K562 (cell line): Measurements from ENCODE around the gene CCL2. TPM values are rescaled to one million over a fixed set of nuclear protein-coding genes. Genes with fewer than 3 reads are reported as not detected.

ENCODE experiments used
- ATAC-seq: fragments of 200-7000 bp; cut with Tn5 transposase; 3 replicates; pipeline ENCODE4 v1.9.1; 2020; ENCODE audit warnings: moderate library complexity
- BruUV-seq: library from RNA; stranded (reverse); fragments of 400-500 nt; replicated peaks from 2 replicates; lab custom pipeline; 2021; lab: Mats Ljungman, UMichigan
- CTCF ChIA-PET: fragments of 300-600 bp; formaldehyde crosslinking; extraction: SDS; loops from one replicate; lab custom pipeline; 2021; ENCODE audit warnings: low intra/inter-chr PET ratio; lab: Yijun Ruan, JAX
- POLR2A ChIA-PET: fragments of 300-600, 350-650 bp; sonication (Branson Sonifier 250); formaldehyde crosslinking; extraction: SDS; loops from one replicate; lab custom pipeline; 2021; ENCODE audit warnings: antibody characterized with exemption, inconsistent platforms; lab: Yijun Ruan, JAX
- DNase-seq, 4 experiments: peaks; one replicate each; pipeline versions ENCODE4 v3.0.0 to v3.0.0-alpha.2; 2011 to 2018; ENCODE audit warnings: low spot score in 3 of 4, mixed read lengths in 3 of 4; ENCODE audit errors: extremely low read depth in 1 of 4
- FAIRE-seq: peaks from 2 replicates; lab custom pipeline; 2011; peaks lifted over from hg19 to GRCh38; lab: Jason Lieb, UNC
- H2AFZ ChIP-seq: 2 replicates; pipeline ENCODE4 v1.6.0; 2011; ENCODE audit warnings: low read depth, low read length, control low read depth, inconsistent platforms
- H3K27ac ChIP-seq: fragments of 200-600 bp; 3 replicates; pipeline ENCODE4 v1.8.0; 2011; ENCODE audit warnings: low read depth, mild to moderate bottlenecking, control low read depth, inconsistent platforms, low read length, moderate library complexity, mixed read lengths; ENCODE audit errors: extremely low read depth
- H3K27me3 ChIP-seq, 2 experiments: fragments of 300-600 bp in 1 of 2; 2 replicates in 1 of 2; 3 replicates in 1 of 2; pipeline versions ENCODE4 v1.6.0 to v1.8.0; 2011; ENCODE audit warnings: inconsistent platforms in 2 of 2, low read length in 2 of 2, mild to moderate bottlenecking in 1 of 2, mixed read lengths in 1 of 2, moderate library complexity in 1 of 2; ENCODE audit not compliant: control insufficient read depth in 2 of 2, insufficient read depth in 2 of 2
- H3K36me3 ChIP-seq: fragments of 300-600 bp; 3 replicates; pipeline ENCODE4 v1.8.0; 2011; ENCODE audit warnings: mild to moderate bottlenecking, low read length, inconsistent platforms; ENCODE audit not compliant: control insufficient read depth, insufficient read depth
- H3K4me1 ChIP-seq, 2 experiments: fragments of 200-600 bp in 1 of 2; replicated peaks in 1 of 2; 2 replicates in 1 of 2; 3 replicates in 1 of 2; pipeline versions ENCODE4 v1.5.1 to v1.8.0; 2011; ENCODE audit warnings: inconsistent platforms in 2 of 2, low read length in 2 of 2, mild to moderate bottlenecking in 1 of 2, mixed read lengths in 1 of 2, moderate library complexity in 1 of 2; ENCODE audit not compliant: control insufficient read depth in 2 of 2, insufficient read depth in 2 of 2
- H3K4me2 ChIP-seq: 2 replicates; pipeline ENCODE4 v1.6.1; 2011; ENCODE audit warnings: low read length, control low read depth, inconsistent platforms, mixed read lengths; ENCODE audit not compliant: insufficient read depth
- H3K4me3 ChIP-seq: fragments of 200-600 bp; sonication (generic), shearing (Covaris generic); 2 replicates; pipeline ENCODE4 v1.5.1; 2016; ENCODE audit warnings: control low read depth, inconsistent platforms
- H3K79me2 ChIP-seq: fragments of 200-600 bp; 3 replicates; pipeline ENCODE4 v1.8.0; 2011; ENCODE audit warnings: low read length, inconsistent platforms; ENCODE audit not compliant: control insufficient read depth, insufficient read depth
- H3K9ac ChIP-seq, 2 experiments: 2 replicates each; pipeline versions ENCODE4 v1.6.0 to v1.6.1; 2011; ENCODE audit warnings: low read depth in 2 of 2, low read length in 2 of 2, control low read depth in 1 of 2, inconsistent platforms in 1 of 2, mild to moderate bottlenecking in 1 of 2, mixed read lengths in 1 of 2; ENCODE audit not compliant: insufficient read depth in 1 of 2
- H3K9me1 ChIP-seq: one replicate; pipeline ENCODE4 v1.6.0; 2011; ENCODE audit warnings: inconsistent platforms, mild to moderate bottlenecking, low read length, moderate library complexity; ENCODE audit not compliant: control insufficient read depth, insufficient read depth
- H3K9me3 ChIP-seq: replicated peaks from 2 replicates; pipeline ENCODE4 v1.5.1; 2011; ENCODE audit warnings: low read depth, low read length, inconsistent platforms; ENCODE audit not compliant: control insufficient read depth, insufficient read depth
- H4K20me1 ChIP-seq: replicated peaks from 2 replicates; pipeline ENCODE4 v1.6.1; 2011; ENCODE audit warnings: low read length, inconsistent platforms, mixed read lengths; ENCODE audit not compliant: control insufficient read depth, insufficient read depth
- DLX4 ChIP-seq: fragments of 250-450 bp; sonication (Bioruptor Pico); IDR thresholded peaks from 2 replicates; pipeline ENCODE4 v1.6.1; 2021; ENCODE audit warnings: mild to moderate bottlenecking
- FOXJ3 ChIP-seq: sonication (generic); formaldehyde crosslinking; IDR thresholded peaks from 2 replicates; pipeline ENCODE4 v1.4.0; 2020; ENCODE audit warnings: mild to moderate bottlenecking, missing genetic modification reagents
- MCM5 ChIP-seq: fragments of 450-650 bp; IDR thresholded peaks from 2 replicates; pipeline ENCODE4 v1.6.1; 2016; ENCODE audit warnings: low read depth
- NCOA6 ChIP-seq: fragments of 450-650 bp; IDR thresholded peaks from 2 replicates; pipeline ENCODE4 v1.6.1; 2017; ENCODE audit warnings: mild to moderate bottlenecking
- TCF3 ChIP-seq: sonication (generic); formaldehyde crosslinking; IDR thresholded peaks from 2 replicates; pipeline ENCODE4 v1.4.0; 2020; ENCODE audit warnings: mild to moderate bottlenecking, missing genetic modification reagents
- YBX1 ChIP-seq: fragments of 450-650 bp; IDR thresholded peaks from 2 replicates; pipeline ENCODE4 v1.7.1; 2016; ENCODE audit warnings: mild to moderate bottlenecking
- ZBTB1 ChIP-seq: sonication (generic); formaldehyde crosslinking; IDR thresholded peaks from 2 replicates; pipeline ENCODE4 v1.8.1; 2023; ENCODE audit warnings: missing genetic modification reagents, low read depth, mild to moderate bottlenecking, borderline replicate concordance
- WGBS: fragments of 100-300 bp; shearing (Covaris generic); methylation state at CpG from one replicate; pipeline ENCODE4 v1.1.6; 2016; ENCODE audit warnings: low coverage, mixed read lengths; ENCODE audit not compliant: insufficient coverage; ENCODE audit errors: missing lambda C conversion rate; 5-methylcytosine and 5-hydroxymethylcytosine counted together
- in situ Hi-C: fragments of 300-500 bp; cut with MboI; formaldehyde crosslinking; loops from 4 replicates; pipeline ENCODE4 v1.15.0; 2018; ENCODE audit warnings: inconsistent platforms, mixed read lengths
- intact Hi-C: fragments of 100-400 bp; cut with micrococcal nuclease; formaldehyde crosslinking; loops from 2 replicates; pipeline ENCODE4 v1.14.2; 2022
- polyA plus RNA-seq, 8 experiments: library from polyadenylated mRNA; depleted of rRNA in 4 of 8; stranded (reverse) in 5 of 8; unstranded in 3 of 8; fragments of >200 nt; fragmentation: Nextera tagmentation in 2 of 8; fragmentation: Illumina TruSeq in 1 of 8; extraction: Ambion mirVana in 2 of 8; extraction: Trizol in 1 of 8; gene quantifications; 2 replicates each; pipeline versions ENCODE4 v1.2.1 to v1.2.3, GENCODE V29; 2011 to 2014; ENCODE audit warnings: inconsistent platforms in 1 of 8, missing spikeins in 1 of 8
- total RNA-seq, 7 experiments: library from RNA; depleted of rRNA in 6 of 7; stranded (reverse); fragments of >200 nt in 6 of 7; fragmentation: Illumina TruSeq in 2 of 7; extraction: Trizol in 2 of 7; gene quantifications; 2 replicates each; pipeline versions ENCODE4 v1.2.1 to v1.2.3, GENCODE V29; 2011 to 2021; ENCODE audit warnings: low replicate concordance in 1 of 7
- TF ChIP-seq, protein P1 (sequence below): fragments of 450-650 bp; formaldehyde crosslinking; IDR thresholded peaks from 2 replicates; pipeline ENCODE4 v1.4.0; 2020; ENCODE audit warnings: mild to moderate bottlenecking, moderate library complexity

CCL2 gene
- total and polyA plus RNA-seq, 9 of the 15 experiments (the other 6 are each of a cell fraction or from before 2014, with no cell fraction given): 0.54 to 5.4 (median 0.88) TPM

DNA sequence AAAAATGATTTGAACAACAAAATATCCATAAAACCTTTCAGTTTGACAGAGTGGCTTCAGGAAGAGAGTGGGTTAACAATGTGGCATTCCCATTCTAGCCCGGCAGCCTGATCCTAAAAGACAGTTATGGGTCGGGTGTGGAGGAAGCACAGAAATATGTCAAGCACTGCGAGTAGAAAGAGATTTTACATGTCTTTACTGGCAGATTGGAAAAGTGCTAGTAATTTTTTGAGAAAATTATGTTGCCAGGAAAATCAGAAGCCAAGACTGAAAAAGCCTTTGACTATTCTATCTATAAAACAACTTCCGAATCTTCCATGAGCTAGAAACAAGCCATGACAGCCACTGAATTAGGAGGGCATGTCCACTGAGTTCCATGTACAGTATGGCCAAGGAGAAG, 5.8 kb downstream of the CCL2 start:
- no peak overlapping the region for H3K27ac ChIP-seq
- H3K27me3 ChIP-seq: no peaks in the 10 kb centered on the region; a peak in 1 of 5 replicates
- H3K4me1 ChIP-seq: no peaks in the 10 kb centered on the region
- H3K36me3 ChIP-seq: no peaks in the 10 kb centered on the region
- no peak overlapping the region for H2AFZ ChIP-seq
- no peaks in the 10 kb centered on the region for H3K9me1 ChIP-seq
- TF ChIP-seq YBX1 (no peak), TCF3 (no peak), MCM5 (no peak), ZBTB1 (CRISPR knock-in tag) (no peak), FOXJ3 (no peak), NCOA6 (no peak), DLX4 (CRISPR knock-in tag) (no peak)
- TF ChIP-seq, protein P1, sequence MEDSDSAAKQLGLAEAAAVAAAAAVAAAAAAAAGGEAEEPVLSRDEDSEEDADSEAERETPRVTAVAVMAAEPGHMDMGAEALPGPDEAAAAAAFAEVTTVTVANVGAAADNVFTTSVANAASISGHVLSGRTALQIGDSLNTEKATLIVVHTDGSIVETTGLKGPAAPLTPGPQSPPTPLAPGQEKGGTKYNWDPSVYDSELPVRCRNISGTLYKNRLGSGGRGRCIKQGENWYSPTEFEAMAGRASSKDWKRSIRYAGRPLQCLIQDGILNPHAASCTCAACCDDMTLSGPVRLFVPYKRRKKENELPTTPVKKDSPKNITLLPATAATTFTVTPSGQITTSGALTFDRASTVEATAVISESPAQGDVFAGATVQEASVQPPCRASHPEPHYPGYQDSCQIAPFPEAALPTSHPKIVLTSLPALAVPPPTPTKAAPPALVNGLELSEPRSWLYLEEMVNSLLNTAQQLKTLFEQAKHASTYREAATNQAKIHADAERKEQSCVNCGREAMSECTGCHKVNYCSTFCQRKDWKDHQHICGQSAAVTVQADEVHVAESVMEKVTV (CRISPR knock-in tag): no peak
- ChIA-PET POLR2A (no interaction called here), CTCF (no interaction called here)
- H3K9me3 ChIP-seq: no peaks in the 10 kb centered on the region
- H3K79me2 ChIP-seq: no peaks in the 10 kb centered on the region
- BruUV-seq: no TSS peak
- 0% methylated on average over 4 of the region's 4 CpGs for WGBS
- no peak overlapping the region for H3K9ac ChIP-seq
- intact Hi-C loops: no loop called here
- H3K4me3 ChIP-seq: no peak overlapping the region
- H3K4me2 ChIP-seq: no peak overlapping the region
- H4K20me1 ChIP-seq: no peaks in the 10 kb centered on the region
- FAIRE-seq (no peak), ATAC-seq (no peak), DNase-seq (no peak)
- in situ Hi-C loops: no loop called here
